MCF 10A (cell line): ENCODE results near the gene TUFT1. TPM values are rescaled to one million over a fixed set of nuclear protein-coding genes. Genes with fewer than 3 reads are reported as not detected.
A peak's percentile ranks its signal among the peaks of the same experiment; 100 is the strongest.

Source experiments
- BruUV-seq: library from RNA; stranded (reverse); fragments of 400-500 nt; replicated peaks from 2 replicates; lab custom pipeline; 2021; lab: Mats Ljungman, UMichigan
- CTCF ChIA-PET: fragments of 300-600 bp; sonication (Branson Sonifier 250); formaldehyde crosslinking; extraction: SDS; loops from one replicate; lab custom pipeline; 2021; ENCODE audit warnings: antibody characterized with exemption, inconsistent platforms; lab: Yijun Ruan, JAX
- POLR2A ChIA-PET: fragments of 300-600, 350-650 bp; sonication (Branson Sonifier 250); formaldehyde crosslinking; extraction: SDS; loops from one replicate; lab custom pipeline; 2020; ENCODE audit warnings: antibody characterized with exemption, inconsistent platforms; lab: Yijun Ruan, JAX
- DNase-seq: peaks from one replicate; pipeline ENCODE4 v3.0.0-alpha.2; 2018; ENCODE audit not compliant: unreplicated experiment
- H3K27ac Mint-ChIP-seq: one replicate; pipeline ENCODE4 v1.8.0; 2022; ENCODE audit warnings: mild to moderate bottlenecking, low read depth, mixed read lengths; ENCODE audit not compliant: unreplicated experiment
- H3K27me3 Mint-ChIP-seq: one replicate; pipeline ENCODE4 v1.8.0; 2022; ENCODE audit warnings: mixed read lengths; ENCODE audit not compliant: insufficient read depth, unreplicated experiment
- H3K36me3 Mint-ChIP-seq: one replicate; pipeline ENCODE4 v1.8.0; 2022; ENCODE audit warnings: mild to moderate bottlenecking, moderate library complexity, mixed read lengths; ENCODE audit not compliant: insufficient read depth, unreplicated experiment
- H3K4me1 Mint-ChIP-seq: one replicate; pipeline ENCODE4 v1.8.0; 2022; ENCODE audit warnings: mixed read lengths; ENCODE audit not compliant: insufficient read depth, unreplicated experiment
- H3K4me3 Mint-ChIP-seq: one replicate; pipeline ENCODE4 v1.8.0; 2022; ENCODE audit warnings: mild to moderate bottlenecking, moderate library complexity, mixed read lengths; ENCODE audit not compliant: unreplicated experiment
- H3K9me3 Mint-ChIP-seq: one replicate; pipeline ENCODE4 v1.8.0; 2022; ENCODE audit warnings: mixed read lengths; ENCODE audit not compliant: unreplicated experiment
- CTCF ChIP-seq: fragments of 200-600 bp; IDR thresholded peaks from one replicate; pipeline ENCODE4 v1.8.0; 2022; ENCODE audit warnings: antibody characterized with exemption, mild to moderate bottlenecking; ENCODE audit not compliant: unreplicated experiment
- intact Hi-C: fragments of 100-400 bp; cut with micrococcal nuclease; formaldehyde crosslinking; loops from 2 replicates; pipeline ENCODE4 v1.14.1; 2022
- total RNA-seq: library from RNA; stranded (reverse); gene quantifications from 2 replicates; pipeline ENCODE4 v1.2.3, GENCODE V29; 2022

Gene TUFT1
- total RNA-seq, 1 experiment from 2014 or later: 162 TPM

- BruUV-seq: no TSS peak
- no peak for DNase-seq
- intact Hi-C loops: no loop called here
- ChIA-PET POLR2A (interaction anchor here (1.0 to 2.0 kb wide), 2 partner anchors 8 to 24 kb away, joined by 3 to 10 read pairs; no protein-coding TSS in a partner anchor), CTCF (interaction anchor here (0.6 to 3.4 kb wide), 5 partner anchors 8 to 291 kb away, joined by 3 to 9 read pairs (median 4); no protein-coding TSS in a partner anchor)
- no peak for TF ChIP-seq CTCF
- Mint-ChIP-seq H3K9me3 (no peaks in the 10 kb centered on the region), H3K27me3 (no peaks in the 10 kb centered on the region), H3K4me1 (peaks cover 78% of the 10 kb centered on the region), H3K36me3 (peaks cover 53% of the 10 kb centered on the region), H3K27ac (peak overlapping the region; percentile 61), H3K4me3 (no peak overlapping the region)
These were observed 5.4 kb downstream of the TUFT1 start for GRCh38 chr1:151545542-151545941.

GRCh38 chr1:151546011-151546925 is 6.2 kb downstream of the TUFT1 start:
- Mint-ChIP-seq H3K4me1 (peaks cover 80% of the 10 kb centered on the region), H3K36me3 (peaks cover 51% of the 10 kb centered on the region), H3K4me3 (peak overlapping the region; percentile 51), H3K27me3 (no peaks in the 10 kb centered on the region), H3K9me3 (no peaks in the 10 kb centered on the region), H3K27ac (peak overlapping the region; percentile 67)
- ChIA-PET POLR2A (interaction anchor here (0.6 to 5.0 kb wide), 16 partner anchors 7 to 442 kb away, joined by 3 to 90 read pairs (median 4); partner anchors contain the start of genes POGZ and TUFT1), CTCF (interaction anchor here (0.6 to 3.4 kb wide), 6 partner anchors 9 to 372 kb away, joined by 3 to 9 read pairs (median 4); no protein-coding TSS in a partner anchor)
- intact Hi-C loops: no loop called here
- no peak for TF ChIP-seq CTCF
- no peak for DNase-seq
- BruUV-seq: no TSS peak

GRCh38 chr1:151547119-151547899 is 7.2 kb downstream of the TUFT1 start:
- H3K9me3 Mint-ChIP-seq: no peaks in the 10 kb centered on the region
- peak overlapping the region; percentile 51 for H3K4me3 Mint-ChIP-seq
- no peak for TF ChIP-seq CTCF
- CTCF ChIA-PET: interaction anchor here (0.6 to 2.2 kb wide), 3 partner anchors 32 to 86 kb away, joined by 5 to 15 read pairs (median 7); no protein-coding TSS in a partner anchor
- BruUV-seq: no TSS peak
- POLR2A ChIA-PET: interaction anchor here (0.5 to 5.0 kb wide), 18 partner anchors 8 to 678 kb away, joined by 3 to 90 read pairs (median 4); partner anchors contain the start of genes POGZ and TUFT1
- intact Hi-C loops: no loop called here
- DNase-seq: peak; percentile 98
- peak overlapping the region; percentile 67 for H3K27ac Mint-ChIP-seq
- no peaks in the 10 kb centered on the region for H3K27me3 Mint-ChIP-seq
- peaks cover 71% of the 10 kb centered on the region for H3K4me1 Mint-ChIP-seq
- H3K36me3 Mint-ChIP-seq: peaks cover 54% of the 10 kb centered on the region
